Measurements from ENCODE around the gene KIAA1671.
"Not testable (repeated sequence)": the region's sequence is repeated elsewhere in the genome, so short reads cannot be mapped to it uniquely, and the experiment has no call there.

Gene KIAA1671

DNA sequence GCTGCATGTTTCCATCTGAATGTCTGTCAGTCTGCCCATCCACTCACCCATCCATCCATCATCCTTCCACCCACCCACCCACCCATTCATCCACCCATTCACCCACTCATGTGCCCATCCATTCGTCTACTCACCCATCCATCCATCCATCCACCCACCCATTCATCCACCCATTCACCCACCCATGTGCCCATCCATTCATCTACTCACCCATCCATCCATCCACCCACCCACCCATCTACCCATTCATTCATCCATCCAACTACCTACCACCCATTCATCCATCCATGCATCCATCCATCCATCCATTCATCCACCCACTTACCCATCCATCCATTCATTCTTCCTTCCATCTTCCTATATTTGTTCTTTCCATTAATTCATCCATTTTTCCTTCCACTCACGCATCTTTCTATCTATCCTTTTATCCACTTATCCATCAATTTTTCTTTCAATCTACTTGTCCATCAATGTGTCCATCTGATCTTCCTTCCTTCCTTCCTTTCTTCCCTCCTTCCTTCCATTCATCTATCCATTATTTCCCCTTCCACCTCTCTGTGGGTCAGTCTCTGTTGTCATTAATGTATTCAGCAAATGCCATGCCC lies 255.1 kb downstream of the KIAA1671 start:
- DNase-seq, result no peak

DNA sequence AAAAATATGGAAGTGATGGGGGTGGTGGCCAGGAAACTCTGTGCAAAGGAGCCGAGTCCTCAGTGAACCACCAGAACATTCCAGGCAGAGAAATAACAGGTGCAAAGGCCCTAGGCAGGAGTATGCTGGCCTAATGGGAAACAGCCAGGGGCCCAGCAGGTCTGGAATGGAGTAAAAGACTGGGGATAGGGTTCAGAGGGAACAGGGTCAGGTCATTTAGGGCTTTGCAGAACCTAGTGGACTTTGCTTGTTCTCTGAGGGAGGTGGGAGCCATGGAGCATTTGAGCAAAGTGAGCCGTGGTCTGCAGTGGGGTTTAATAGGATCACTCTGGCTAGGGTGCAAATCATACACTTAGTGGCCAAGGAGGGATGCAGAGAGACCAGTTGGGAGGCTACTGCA lies 255.8 kb downstream of the KIAA1671 start:
- DNase-seq, result no peak

DNA sequence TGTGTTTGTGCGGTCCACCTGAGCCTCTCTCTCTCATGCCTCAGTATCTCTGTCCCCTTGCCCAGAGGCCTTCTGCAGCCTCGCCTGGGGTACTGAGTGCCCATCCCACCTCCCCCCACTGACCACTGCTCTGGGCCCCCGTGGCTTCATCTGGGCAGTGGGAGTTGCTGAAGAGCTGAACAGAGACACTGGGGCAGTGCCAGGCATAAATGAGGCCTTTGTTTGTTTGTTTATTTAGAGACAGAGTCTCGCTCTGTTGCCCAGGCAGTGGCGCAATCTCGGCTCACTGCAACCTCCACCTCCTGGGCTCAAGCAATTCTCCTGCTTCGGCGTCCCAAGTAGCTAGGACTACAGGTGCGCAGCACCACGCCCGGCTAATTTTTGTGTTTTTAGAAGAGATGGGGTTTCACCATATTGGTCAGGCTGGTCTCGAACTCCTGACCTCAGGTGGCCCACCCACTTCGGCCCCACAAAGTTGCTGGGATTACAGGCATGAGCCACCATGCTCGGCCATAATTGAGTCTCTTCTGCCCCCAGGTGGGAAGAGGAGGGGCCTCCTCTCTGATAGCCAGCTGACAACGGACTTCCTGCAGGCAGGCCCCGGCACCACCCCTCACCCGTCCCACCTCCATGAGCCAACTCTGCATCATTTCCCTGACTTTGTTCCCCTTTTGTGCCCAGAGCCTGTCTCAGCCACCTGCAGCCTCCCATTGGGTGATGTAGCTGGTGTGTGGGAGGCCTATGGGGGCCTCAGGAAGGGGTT lies 256.4 kb downstream of the KIAA1671 start:
- no peak for DNase-seq

DNA sequence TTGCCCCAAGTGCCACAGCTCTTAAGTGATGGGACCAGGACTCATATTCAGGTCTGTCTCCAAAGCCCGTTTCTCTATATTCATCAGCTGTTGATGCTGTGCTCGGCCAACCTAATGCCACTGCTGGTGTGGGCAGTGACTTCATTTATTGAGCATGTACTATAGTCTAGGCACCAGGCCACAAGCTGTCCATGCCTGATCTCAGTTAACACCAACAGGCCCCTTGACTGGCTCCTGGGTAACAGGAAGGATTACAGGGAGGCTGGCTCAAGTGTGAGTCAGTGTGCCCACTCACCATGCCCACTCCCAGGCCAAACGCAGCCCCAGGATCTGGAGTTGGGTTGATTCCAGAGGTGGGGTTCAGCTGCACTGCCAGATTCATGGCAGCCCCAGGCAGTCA lies 258.3 kb downstream of the KIAA1671 start:
- no peak for DNase-seq

DNA sequence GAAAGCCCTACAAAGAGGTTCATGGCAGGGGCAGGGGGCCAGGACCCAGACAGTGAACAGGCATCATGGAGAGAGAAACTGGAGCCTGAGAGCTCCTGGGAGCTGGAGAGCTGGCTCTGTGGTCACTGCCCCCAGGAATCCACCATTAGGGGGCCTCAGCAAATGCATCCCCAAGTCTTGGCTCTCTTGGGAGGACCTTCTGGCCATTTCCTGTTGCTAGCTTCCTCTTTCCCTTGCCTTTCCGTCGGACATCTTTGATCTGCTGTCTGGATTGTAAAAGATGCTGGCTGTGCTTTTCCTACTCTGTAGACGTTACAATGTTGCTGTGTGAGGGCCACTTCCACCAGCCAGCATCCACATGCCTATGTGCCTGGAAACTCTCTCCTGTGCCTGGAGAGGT lies 259.8 kb downstream of the KIAA1671 start:
- no peak for DNase-seq

DNA sequence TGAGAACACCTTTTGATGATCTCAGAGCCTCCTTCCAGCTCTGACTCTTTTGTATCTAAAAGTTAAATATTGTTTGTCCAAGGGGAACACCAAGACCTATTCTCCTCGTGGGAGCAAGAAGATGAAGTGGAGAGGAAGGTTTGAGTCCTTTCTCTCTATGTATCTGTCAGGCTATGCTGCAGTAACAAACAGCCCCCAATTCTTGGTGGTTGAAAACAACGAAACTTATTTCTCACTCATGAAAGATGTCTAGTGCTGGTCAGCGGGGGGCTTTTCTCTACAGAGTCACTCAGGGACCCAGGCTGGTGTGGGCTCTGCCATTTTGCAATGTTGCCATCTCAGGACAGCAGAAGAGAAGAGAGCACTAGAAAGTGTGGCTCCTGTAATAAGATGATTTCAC lies 260.7 kb downstream of the KIAA1671 start:
- DNase-seq, result no peak

DNA sequence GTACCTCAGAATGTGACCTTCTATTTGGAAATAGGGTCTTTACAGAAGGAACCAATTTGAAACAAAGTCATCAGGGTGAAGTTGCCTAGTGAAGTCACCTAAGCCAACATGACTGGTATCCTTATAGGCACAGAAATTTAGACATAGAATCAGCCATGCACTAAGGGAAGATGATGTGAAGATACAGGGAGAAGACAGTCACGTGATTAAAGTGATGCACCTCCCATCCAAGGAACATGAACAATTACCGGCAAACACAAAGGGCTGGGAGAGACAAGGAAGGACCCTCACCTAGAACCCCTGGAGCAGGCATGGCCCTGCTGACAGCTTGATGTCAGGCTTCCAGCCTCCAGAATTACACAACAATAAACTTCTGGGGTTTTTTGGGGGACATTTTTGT lies 263.7 kb downstream of the KIAA1671 start:
- no peak for DNase-seq

- DNase-seq, result no peak
Measured at GRCh38 chr22:25219211-25219689, 266.7 kb downstream of the KIAA1671 start, which contains the start of gene CRYBB2. CRYBB2 (plus strand) TSS chr22:25219639; CDS start chr22:25221430, 1,791 bp downstream.

DNA sequence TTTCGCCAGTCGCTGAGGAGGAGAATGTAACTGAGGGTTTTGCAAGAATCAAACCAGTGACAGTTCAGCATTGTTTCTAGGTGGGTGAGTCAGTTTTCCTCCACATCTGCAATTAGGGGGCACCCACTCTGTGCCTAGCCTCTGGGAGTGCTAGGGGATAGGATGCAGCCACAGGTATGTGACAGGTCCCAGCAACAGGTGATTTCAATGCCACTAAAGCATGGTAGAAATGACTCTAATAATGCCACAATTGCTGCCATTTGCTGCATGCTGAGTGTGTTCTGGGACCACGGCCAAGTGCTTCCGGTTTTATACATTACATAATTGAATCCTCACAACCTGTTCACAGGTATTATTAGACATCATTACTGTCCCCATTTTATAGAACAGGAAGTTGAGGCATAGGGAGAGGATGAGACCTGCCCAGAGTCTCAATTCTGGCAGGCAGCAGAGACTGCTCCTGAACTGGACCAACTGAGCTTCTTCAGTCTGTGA lies 267.5 kb downstream of the KIAA1671 start:
- peak; percentile 70 for DNase-seq

- DNase-seq, result no peak
Measured at GRCh38 chr22:25221790-25222189, 269.3 kb downstream of the KIAA1671 start.

DNA sequence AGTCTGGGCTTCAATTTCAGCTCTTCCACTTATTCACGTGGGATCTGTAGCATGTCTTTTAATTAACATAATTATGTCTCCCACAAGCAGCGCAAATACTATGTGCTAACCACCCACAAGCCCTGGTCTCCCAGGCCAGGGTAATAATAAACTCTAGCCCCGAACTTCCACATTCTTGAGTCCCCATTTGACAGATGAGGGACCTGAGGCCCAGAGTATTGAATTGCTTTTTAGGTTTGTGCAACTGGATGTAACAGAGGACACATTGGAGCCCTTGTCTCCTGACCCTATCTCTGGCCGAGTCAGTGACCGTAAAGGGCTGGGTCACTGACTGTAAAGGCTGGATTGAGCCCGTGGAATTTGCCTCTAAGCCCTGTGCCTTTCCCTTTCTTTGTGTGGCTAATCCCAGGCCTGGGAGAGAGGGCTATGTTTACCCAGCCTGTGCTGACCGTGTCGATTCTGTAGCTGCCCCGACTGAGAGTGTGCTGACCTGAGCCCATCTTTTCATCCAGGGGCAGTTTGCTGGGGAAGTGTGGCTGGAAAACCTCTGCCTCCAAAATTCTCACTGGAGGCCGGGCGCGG lies 270.8 kb downstream of the KIAA1671 start:
- peak; percentile 3 for DNase-seq

DNA sequence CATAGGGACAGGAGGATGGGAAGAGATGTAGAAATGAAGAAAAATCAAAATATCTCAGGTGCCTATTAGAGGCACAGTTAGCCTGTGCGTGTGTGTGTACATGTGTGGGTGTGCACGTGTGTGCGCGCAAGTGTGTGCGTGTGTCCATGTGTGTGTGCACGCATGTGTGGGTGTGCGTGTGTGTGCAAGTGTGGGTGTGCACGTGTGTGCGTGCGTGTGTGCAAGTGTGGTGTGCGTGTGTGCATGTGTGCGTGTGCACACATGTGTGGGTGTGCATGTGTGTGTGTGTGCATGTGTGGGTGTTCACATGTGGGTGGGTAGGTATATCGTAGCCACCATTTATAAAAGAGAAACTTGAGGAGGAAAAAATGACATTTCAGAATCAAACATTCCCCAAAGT lies 276.3 kb downstream of the KIAA1671 start:
- no peak for DNase-seq

DNA sequence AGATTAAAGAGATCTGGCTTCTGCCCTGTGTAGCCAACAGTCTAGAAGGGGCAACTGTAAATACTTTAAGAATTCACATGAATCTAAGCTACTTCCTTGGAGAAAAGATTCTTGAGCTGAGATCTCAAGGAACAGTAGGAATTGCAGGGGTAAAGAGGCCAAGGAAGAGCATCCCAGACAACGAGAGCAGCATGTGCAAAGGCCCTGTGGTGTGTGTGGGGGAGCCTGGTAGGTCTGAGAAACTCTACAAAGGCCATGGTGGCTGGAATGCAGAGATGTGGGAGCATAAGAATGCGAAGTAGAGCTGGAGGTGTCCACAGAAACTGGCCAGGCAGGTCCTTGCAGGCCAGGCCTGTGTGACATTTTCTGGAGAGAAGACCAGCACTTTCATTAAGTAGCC lies 278.2 kb downstream of the KIAA1671 start:
- not testable (repeated sequence) for DNase-seq

DNA sequence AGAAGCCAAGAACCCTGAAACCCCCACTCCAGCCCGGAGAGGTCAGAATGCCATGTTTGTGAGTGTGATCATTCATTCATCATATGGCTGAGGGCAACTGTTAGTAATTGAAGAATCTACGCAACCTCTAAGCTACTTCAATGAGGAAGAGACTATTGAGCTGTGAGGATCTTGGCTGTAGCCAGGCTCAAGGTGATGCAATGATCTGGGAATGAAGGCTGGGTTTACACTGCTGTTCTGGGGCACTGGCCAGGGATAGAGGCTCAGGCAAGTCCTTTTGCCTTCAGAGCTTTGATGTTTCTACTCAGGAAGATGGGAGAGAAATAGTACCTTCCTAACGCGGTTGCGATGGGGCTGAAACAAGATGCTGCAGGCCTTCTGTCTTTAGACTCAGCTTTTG lies 279.8 kb downstream of the KIAA1671 start:
- DNase-seq, result no peak

GRCh38 chr22:25233706-25234105 lies 281.2 kb downstream of the KIAA1671 start:
- not testable (repeated sequence) for DNase-seq

DNA sequence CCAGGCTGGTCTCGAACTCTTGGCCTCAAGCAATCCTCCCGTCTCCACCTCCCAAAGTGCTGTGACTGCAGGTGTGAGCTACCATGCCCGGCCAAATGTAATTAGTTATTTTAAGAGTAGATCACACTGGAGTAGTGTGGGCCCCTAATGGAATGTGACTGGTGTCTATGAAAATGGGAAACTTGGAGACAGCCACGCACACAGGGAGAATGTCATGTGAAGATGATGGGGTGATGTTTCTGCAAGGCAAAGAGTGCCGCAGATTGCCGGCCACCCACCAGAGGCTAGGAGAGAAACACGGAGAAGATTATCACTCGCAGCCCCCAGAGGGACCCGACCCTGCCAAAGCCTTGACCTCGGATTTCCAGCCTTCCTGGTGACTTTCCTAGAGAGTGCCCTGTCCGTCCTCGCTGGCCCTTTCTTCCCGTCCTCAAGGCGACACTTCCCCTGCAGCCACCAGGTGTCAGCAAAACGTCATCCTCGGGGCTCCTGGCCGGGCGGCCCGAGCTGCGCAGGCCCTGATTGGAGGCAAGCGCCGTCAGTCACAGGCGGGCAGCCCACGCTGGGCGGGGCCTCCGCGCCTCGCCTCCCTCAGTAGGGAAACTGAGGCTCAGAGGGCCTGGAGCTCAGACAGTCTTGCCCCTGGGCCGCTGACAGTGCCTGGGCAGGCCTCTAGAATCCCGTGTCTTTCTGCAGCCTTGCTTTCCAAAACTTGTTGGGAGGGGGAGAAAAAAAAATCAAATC lies 283.2 kb downstream of the KIAA1671 start:
- DNase-seq, result peak; percentile 17

DNA sequence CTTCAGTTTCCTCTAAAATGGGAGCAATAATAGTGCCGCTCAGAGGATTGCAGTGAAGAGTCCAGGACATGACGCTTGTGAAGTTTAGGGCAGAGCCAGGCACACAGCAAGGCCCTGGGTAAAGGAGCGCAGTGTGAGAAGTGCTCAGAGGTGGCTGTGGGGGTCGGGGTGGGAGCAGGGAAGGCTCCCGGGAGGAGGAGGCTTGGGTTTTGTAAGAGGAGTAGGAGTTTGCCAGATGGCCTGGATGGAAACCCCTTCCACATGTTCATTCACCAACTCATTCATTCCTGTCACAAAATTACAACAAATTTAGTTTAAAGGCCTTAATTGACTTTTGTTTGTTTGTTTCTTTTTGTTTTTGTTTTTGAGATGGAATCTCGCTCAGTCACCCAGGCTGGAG lies 283.9 kb downstream of the KIAA1671 start:
- no peak for DNase-seq

DNA sequence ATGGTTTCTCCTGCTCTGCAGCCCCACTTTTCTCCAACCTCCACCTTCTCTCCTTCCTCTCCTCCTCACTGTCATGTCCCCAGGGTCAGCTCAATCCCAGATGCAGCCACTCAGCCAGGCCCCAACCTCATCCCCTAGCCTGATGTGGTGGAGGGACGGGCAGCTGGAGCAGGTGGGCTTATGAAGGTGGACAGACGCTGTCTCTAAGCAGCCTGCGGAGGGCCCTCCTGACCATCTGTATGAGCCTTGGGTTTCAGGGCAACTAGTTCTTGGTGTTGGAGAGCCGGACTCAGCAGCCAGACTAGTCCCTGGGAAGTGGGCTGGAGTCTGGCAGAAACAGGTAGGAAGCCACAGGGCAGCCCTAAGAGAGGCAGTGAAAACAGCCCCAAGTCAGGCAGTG lies 285.0 kb downstream of the KIAA1671 start:
- DNase-seq, result no peak

GRCh38 chr22:25238058-25238457 lies 285.5 kb downstream of the KIAA1671 start:
- not testable (repeated sequence) for DNase-seq
